ENCODE data around the gene SDSL.

DNA sequence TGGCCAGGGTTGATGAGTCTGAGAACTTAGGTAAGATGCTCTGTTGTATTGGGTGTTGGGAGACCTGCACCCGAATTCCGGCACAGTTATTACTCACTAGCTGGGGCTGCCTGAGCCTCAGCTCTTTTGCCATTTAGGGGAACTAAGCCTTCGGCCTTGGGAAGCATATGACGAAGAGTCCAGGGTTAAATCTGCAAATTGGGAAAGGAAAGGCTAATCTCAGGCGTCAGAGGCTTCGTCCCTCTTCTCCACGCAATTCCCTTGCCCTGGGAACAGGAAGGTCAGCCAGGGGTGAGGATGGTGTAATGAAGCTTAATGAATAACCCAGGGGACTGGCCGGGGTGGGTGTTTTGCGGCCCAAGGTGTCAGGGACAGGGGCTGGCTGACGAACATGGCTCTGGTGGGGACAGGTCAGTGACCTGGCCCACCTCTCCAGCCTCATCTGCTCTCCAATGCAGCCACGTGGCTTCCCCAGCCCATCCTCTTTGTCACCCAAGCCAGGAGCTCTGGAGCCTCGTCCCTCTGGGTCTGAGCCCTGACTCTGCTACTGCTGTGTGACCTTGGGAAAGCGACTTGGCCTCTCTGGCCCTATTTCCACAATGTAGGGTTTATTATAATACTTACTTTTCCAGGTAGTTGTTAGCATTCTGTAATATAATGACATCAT lies 3.8 kb upstream of the SDSL start:
- no peak for TF ChIP-seq TARDBP (IDR thresholded peaks at IDR 0.05)
- TF ChIP-seq NFRKB (IDR thresholded peaks at IDR 0.05), result no peak
- TF ChIP-seq ZNF384 (IDR thresholded peaks at IDR 0.05), result no peak
- no peak for TF ChIP-seq ELF4 (IDR thresholded peaks at IDR 0.05)
- TF ChIP-seq FOXM1 (IDR thresholded peaks at IDR 0.05; ENCODE audit: borderline replicate concordance), result no peak
- TF ChIP-seq ARNT (IDR thresholded peaks at IDR 0.05), result no peak
- no peak for TF ChIP-seq FOXA1 (IDR thresholded peaks at IDR 0.05)
- no peak for TF ChIP-seq BHLHE40 (IDR thresholded peaks at IDR 0.05; ENCODE audit: borderline replicate concordance)
- TF ChIP-seq SP1 (IDR thresholded peaks at IDR 0.05), result no peak

Data from HEK293T (cell line).